A549 treated with dexamethasone at 1 μM for 4 hours (cell line): ENCODE results near the gene HSFX1. TPM values are rescaled to one million over a fixed set of nuclear protein-coding genes. Genes with fewer than 3 reads are reported as not detected.

Experiments used
- total RNA-seq: library from RNA; stranded (reverse); fragments of 200-300 nt; extraction: Qiagen RNA extraction; gene quantifications from 5 replicates; pipeline ENCODE4 v1.2.3, GENCODE V29; 2022

The HSFX1 gene, protein sequence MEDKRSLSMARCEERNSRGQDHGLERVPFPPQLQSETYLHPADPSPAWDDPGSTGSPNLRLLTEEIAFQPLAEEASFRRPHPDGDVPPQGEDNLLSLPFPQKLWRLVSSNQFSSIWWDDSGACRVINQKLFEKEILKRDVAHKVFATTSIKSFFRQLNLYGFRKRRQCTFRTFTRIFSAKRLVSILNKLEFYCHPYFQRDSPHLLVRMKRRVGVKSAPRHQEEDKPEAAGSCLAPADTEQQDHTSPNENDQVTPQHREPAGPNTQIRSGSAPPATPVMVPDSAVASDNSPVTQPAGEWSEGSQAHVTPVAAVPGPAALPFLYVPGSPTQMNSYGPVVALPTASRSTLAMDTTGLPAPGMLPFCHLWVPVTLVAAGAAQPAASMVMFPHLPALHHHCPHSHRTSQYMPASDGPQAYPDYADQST
- 0.07 to 0.42 TPM (median 0.16 TPM) in 5 replicates for total RNA-seq

DNA sequence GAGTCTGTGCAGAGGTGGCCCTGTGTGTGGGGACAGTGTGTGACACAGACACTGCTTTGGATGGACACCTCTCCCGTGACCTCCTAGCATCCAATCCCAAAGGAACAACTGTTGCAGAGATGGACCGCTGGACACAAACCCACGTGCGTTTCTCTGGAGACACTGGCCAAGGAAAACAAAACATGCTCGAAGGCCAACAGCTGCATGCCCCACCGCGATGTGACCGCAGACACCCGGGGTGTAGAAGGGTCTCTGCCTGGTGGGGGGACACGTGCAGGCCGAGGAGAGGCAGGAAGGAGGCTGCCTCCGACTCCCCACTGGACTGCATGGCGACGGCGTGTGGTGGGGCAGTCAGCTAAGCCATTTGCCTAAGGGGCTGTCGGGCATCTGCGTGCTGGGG is at the start of gene HSFX1:
TSS of gene HSFX1 (plus strand) at position 301 of the 400 bp plus-strand sequence. CDS start 614 bp downstream, outside the sequence.

DNA sequence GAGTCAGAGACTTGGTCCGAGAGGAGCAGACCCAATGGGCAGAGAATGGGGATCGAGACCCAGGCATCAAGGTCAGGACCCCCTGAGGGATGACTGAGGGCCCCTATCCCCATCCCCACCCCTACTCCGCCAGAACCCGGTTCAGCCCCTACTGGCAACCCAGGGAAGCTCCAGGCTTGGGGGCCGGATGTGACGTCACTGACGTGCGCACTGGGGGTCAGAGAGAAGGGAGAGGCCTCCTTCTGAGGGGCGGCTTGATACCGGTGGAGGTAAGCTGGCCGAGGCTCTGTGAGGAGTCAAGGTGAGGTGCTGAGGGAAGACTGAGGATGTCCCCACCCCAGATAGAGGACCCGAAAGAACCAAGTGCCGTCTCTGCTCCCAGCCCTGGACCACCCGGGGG is 7.9 kb downstream of the HSFX1 start, which contains the start of gene MAGEA9:
TSS of gene MAGEA9 (plus strand) at position 204 of the 400 bp plus-strand sequence. CDS start 4,281 bp downstream, outside the sequence.

Other genes starting within 250 kb of the HSFX1 start
- 19.3 to 20.8 TPM (median 19.8 TPM) in 5 replicates for gene EOLA1, start 233.1 kb upstream of the HSFX1 start, total RNA-seq
- gene HSFX3, start 224.1 kb upstream of the HSFX1 start, total RNA-seq, result not detected in 5 replicates
- gene MAGEA9B, start 186.6 kb upstream of the HSFX1 start, total RNA-seq, result not detected in 5 replicates
- gene HSFX2, start 178.8 kb upstream of the HSFX1 start, total RNA-seq, result 0.08 to 0.38 TPM (median 0.19 TPM) in 3 of 5 replicates, not detected in the others
- 24.2 to 27.5 TPM (median 25.5 TPM) in 5 replicates for gene TMEM185A, start 142.3 kb upstream of the HSFX1 start, total RNA-seq
- gene MAGEA11, start 62.0 kb upstream of the HSFX1 start, total RNA-seq, result not detected in 5 replicates
- not detected in 5 replicates for gene MAGEA9, start 7.9 kb downstream of the HSFX1 start, total RNA-seq
- gene MAGEA8, start 107.1 kb downstream of the HSFX1 start, total RNA-seq, result not detected in 5 replicates
- gene HSFX4, start 155.5 kb downstream of the HSFX1 start, total RNA-seq, result 0.10 to 0.13 TPM (median 0.11 TPM) in 3 of 5 replicates, not detected in the others
- gene EOLA2, start 164.4 kb downstream of the HSFX1 start, total RNA-seq, result 50.2 to 58.8 TPM (median 53.1 TPM) in 5 replicates